ENCODE data around the gene PLEKHD1. TPM values are rescaled to one million over a fixed set of nuclear protein-coding genes. Genes with fewer than 3 reads are reported as not detected.

The PLEKHD1 gene
- total and polyA plus RNA-seq, 4 donors: 0.05 to 0.08 (median 0.06) TPM; not detected in 1

GRCh38 chr14:69537900-69538299 is 53.4 kb downstream of the PLEKHD1 start:
- no peak overlapping the region for H3K27ac ChIP-seq (ENCODE audit: low read depth in 1 of 2, low read length in 2 of 2)
- H3K9me3 ChIP-seq (ENCODE audit: control insufficient read depth in 4 of 4, low read length in 3 of 4): no peaks in the 10 kb centered on the region
- no peak overlapping the region for H3K9ac ChIP-seq (ENCODE audit: low read depth in 1 of 2, low read length in 2 of 2)
- no peak for TF ChIP-seq JUND (IDR thresholded peaks at IDR 0.05)
- TF ChIP-seq REST (IDR thresholded peaks at IDR 0.05): no peak
- no peak for TF ChIP-seq SP1 (IDR thresholded peaks at IDR 0.05)
- no peak for TF ChIP-seq CTCF (IDR thresholded peaks at IDR 0.05; ENCODE audit: low read depth, low read length, missing input control)
- no peak for TF ChIP-seq MAX (IDR thresholded peaks at IDR 0.05)
- TF ChIP-seq RAD21 (IDR thresholded peaks at IDR 0.05): no peak
- TF ChIP-seq FOXA1 (IDR thresholded peaks at IDR 0.05): no peak
- no peak for TF ChIP-seq NR2F2 (IDR thresholded peaks at IDR 0.05)
- TF ChIP-seq RXRA (IDR thresholded peaks at IDR 0.05): no peak
- no peak for TF ChIP-seq HNF4A (conservative IDR thresholded peaks at IDR 0.05)
- TF ChIP-seq GABPA (IDR thresholded peaks at IDR 0.05 in 1 of 2, conservative IDR thresholded peaks at IDR 0.05 in 1 of 2): no peak
- TF ChIP-seq YY1 (IDR thresholded peaks at IDR 0.05): no peak
- H3K4me1 ChIP-seq (ENCODE audit: control insufficient read depth in 4 of 4, insufficient read depth in 4 of 4, low read length in 3 of 4): peaks cover 0 to 11% (median 7%) of the 10 kb centered on the region in 4 donors
- no peaks in the 10 kb centered on the region for H3K27me3 ChIP-seq (ENCODE audit: control insufficient read depth in 4 of 4, insufficient read depth in 4 of 4, low read length in 3 of 4)
- 93% methylated on average over 1 of the region's 1 CpG for WGBS
- DNase-seq (ENCODE audit: low spot score): no peak
- H3K36me3 ChIP-seq (ENCODE audit: control insufficient read depth in 4 of 4, insufficient read depth in 3 of 4, low read depth in 1 of 4, low read length in 3 of 4): no peaks in the 10 kb centered on the region
- no peak overlapping the region for H3K4me3 ChIP-seq (ENCODE audit: low read depth in 1 of 3, low read length in 3 of 3)

GRCh38 chr14:69538766-69539165 is 54.2 kb downstream of the PLEKHD1 start:
- Histone ChIP-seq H3K27me3 (ENCODE audit: control insufficient read depth in 4 of 4, insufficient read depth in 4 of 4, low read length in 3 of 4) (no peaks in the 10 kb centered on the region), H3K27ac (ENCODE audit: low read depth in 1 of 2, low read length in 2 of 2) (no peak overlapping the region), H3K9me3 (ENCODE audit: control insufficient read depth in 4 of 4, low read length in 3 of 4) (no peaks in the 10 kb centered on the region), H3K4me1 (ENCODE audit: control insufficient read depth in 4 of 4, insufficient read depth in 4 of 4, low read length in 3 of 4) (peaks cover 0 to 11% (median 7%) of the 10 kb centered on the region in 4 donors), H3K4me3 (ENCODE audit: low read depth in 1 of 3, low read length in 3 of 3) (no peak overlapping the region), H3K9ac (ENCODE audit: low read depth in 1 of 2, low read length in 2 of 2) (no peak overlapping the region), H3K36me3 (ENCODE audit: control insufficient read depth in 4 of 4, insufficient read depth in 3 of 4, low read depth in 1 of 4, low read length in 3 of 4) (no peaks in the 10 kb centered on the region)
- TF ChIP-seq TAF1 (conservative IDR thresholded peaks at IDR 0.05): no peak
- TF ChIP-seq ZBTB33 (IDR thresholded peaks at IDR 0.05): no peak
- TF ChIP-seq NR2F2 (IDR thresholded peaks at IDR 0.05): no peak
- no peak for TF ChIP-seq RXRA (IDR thresholded peaks at IDR 0.05)
- no peak for TF ChIP-seq MAX (IDR thresholded peaks at IDR 0.05)
- no peak for TF ChIP-seq GABPA (IDR thresholded peaks at IDR 0.05 in 1 of 2, conservative IDR thresholded peaks at IDR 0.05 in 1 of 2)
- no peak for TF ChIP-seq ATF3 (IDR thresholded peaks at IDR 0.05)
- no peak for TF ChIP-seq FOXA2 (IDR thresholded peaks at IDR 0.05)
- no peak for TF ChIP-seq RAD21 (IDR thresholded peaks at IDR 0.05)
- no peak for TF ChIP-seq JUND (IDR thresholded peaks at IDR 0.05)
- no peak for TF ChIP-seq REST (IDR thresholded peaks at IDR 0.05)
- TF ChIP-seq CTCF (IDR thresholded peaks at IDR 0.05; ENCODE audit: low read depth, low read length, missing input control): no peak
- no peak for TF ChIP-seq HNF4A (conservative IDR thresholded peaks at IDR 0.05)
- DNase-seq (ENCODE audit: low spot score): no peak
- 93% methylated on average over 1 of the region's 1 CpG for WGBS

All from liver (tissue), 9 donors.